Natural killer cell (primary cell): ENCODE data around the gene RNH1. TPM values are rescaled to one million over a fixed set of nuclear protein-coding genes. Genes with fewer than 3 reads are reported as not detected.

Source experiments
- ATAC-seq, 3 donors: fragments of 150-1000 bp in 2 of 3; fragments of 200-7000 bp in 1 of 3; cut with Tn5 transposase; 1 replicate in 1 of 3; 2 replicates in 2 of 3; pipeline ENCODE4 v1.10.0; 2021; ENCODE audit warnings: mild to moderate bottlenecking in 2 of 3, moderate library complexity in 2 of 3
- DNase-seq, 2 donors: peaks; one replicate each; pipeline versions ENCODE4 v3.0.0 to v3.0.0-alpha.2; 2013 to 2021; ENCODE audit warnings: mixed read lengths in 1 of 2
- H3K27ac ChIP-seq: one replicate; pipeline ENCODE4 v1.5.1; 2013; ENCODE audit warnings: mild to moderate bottlenecking, low read length
- H3K27me3 ChIP-seq: one replicate; pipeline ENCODE4 v1.6.1; 2013; ENCODE audit warnings: low read length; ENCODE audit not compliant: control insufficient read depth, insufficient read depth
- H3K36me3 ChIP-seq: one replicate; pipeline ENCODE4 v1.6.1; 2013; ENCODE audit warnings: low read length; ENCODE audit not compliant: control insufficient read depth, insufficient read depth
- H3K4me1 ChIP-seq: one replicate; pipeline ENCODE4 v1.6.1; 2013; ENCODE audit warnings: low read length; ENCODE audit not compliant: control insufficient read depth, insufficient read depth
- H3K4me3 ChIP-seq: one replicate; pipeline ENCODE4 v1.5.1; 2013; ENCODE audit warnings: low read length
- H3K9me3 ChIP-seq: one replicate; pipeline ENCODE4 v1.6.1; 2013; ENCODE audit warnings: low read length; ENCODE audit not compliant: control insufficient read depth, insufficient read depth
- H3K27ac Mint-ChIP-seq, 2 donors: one replicate each; pipeline ENCODE4 v1.8.0; 2022; ENCODE audit warnings: mild to moderate bottlenecking in 2 of 2, mixed read lengths in 2 of 2, moderate library complexity in 1 of 2
- H3K27me3 Mint-ChIP-seq, 2 donors: one replicate each; pipeline ENCODE4 v1.8.0; 2022; ENCODE audit warnings: low read depth in 2 of 2, mixed read lengths in 2 of 2
- H3K36me3 Mint-ChIP-seq: one replicate; pipeline ENCODE4 v1.8.0; 2022; ENCODE audit warnings: mixed read lengths
- H3K4me1 Mint-ChIP-seq, 2 donors: one replicate each; pipeline ENCODE4 v1.8.0; 2022; ENCODE audit warnings: mixed read lengths in 2 of 2
- H3K4me3 Mint-ChIP-seq: one replicate; pipeline ENCODE4 v1.8.0; 2022; ENCODE audit warnings: mild to moderate bottlenecking, moderate library complexity, mixed read lengths
- H3K9me3 Mint-ChIP-seq, 2 donors: one replicate each; pipeline ENCODE4 v1.8.0; 2022; ENCODE audit warnings: mixed read lengths in 2 of 2
- CTCF ChIP-seq: fragments of 200-600 bp; IDR thresholded peaks from one replicate; pipeline ENCODE4 v1.8.0; 2022; ENCODE audit warnings: antibody characterized with exemption
- WGBS: methylation state at CpG from one replicate; pipeline ENCODE4 v1.1.7; 2013; ENCODE audit warnings: missing lambda C conversion rate; ENCODE audit not compliant: insufficient coverage; 5-methylcytosine and 5-hydroxymethylcytosine counted together
- intact Hi-C: fragments of 100-400 bp; cut with micrococcal nuclease; formaldehyde crosslinking; loops from one replicate; pipeline ENCODE4 v1.14.2; 2022
- total RNA-seq, 4 donors: library from RNA; stranded (reverse); fragments of 120-200 nt in 1 of 4; gene quantifications; one replicate each; pipeline versions ENCODE4 v1.2.3 to v1.2.4, GENCODE V29; 2013 to 2022

The RNH1 gene
- total RNA-seq, 3 donors from 2014 or later (not counting 1 experiment from before 2014, with no cell fraction given): 113 to 120 (median 118) TPM

GRCh38 chr11:531919-532526, 25.0 kb upstream of the RNH1 start:
- H3K4me1 ChIP-seq: peaks cover 21% of the 10 kb centered on the region
- H3K27ac ChIP-seq: no peak overlapping the region
- H3K36me3 Mint-ChIP-seq: no peaks in the 10 kb centered on the region
- TF ChIP-seq CTCF: no peak
- ATAC-seq (no peak), DNase-seq (no peak)
- WGBS: 92% methylated on average over 18 of the region's 18 CpGs
- peaks cover 0 to 13% of the 10 kb centered on the region in 2 donors for H3K4me1 Mint-ChIP-seq
- H3K27me3 Mint-ChIP-seq: no peaks in the 10 kb centered on the region
- no peaks in the 10 kb centered on the region for H3K9me3 Mint-ChIP-seq
- peaks cover 11% of the 10 kb centered on the region for H3K36me3 ChIP-seq
- H3K27me3 ChIP-seq: no peaks in the 10 kb centered on the region
- H3K4me3 ChIP-seq: no peak overlapping the region
- intact Hi-C loops: no loop called here
- H3K4me3 Mint-ChIP-seq: peak overlapping the region; percentile 53
- no peaks in the 10 kb centered on the region for H3K9me3 ChIP-seq
- no peak overlapping the region for H3K27ac Mint-ChIP-seq

- no peak overlapping the region for H3K27ac ChIP-seq
- 96% methylated on average over 22 of the region's 28 CpGs for WGBS
- Mint-ChIP-seq H3K27me3 (no peaks in the 10 kb centered on the region), H3K27ac (no peak overlapping the region), H3K4me1 (peaks cover 0 to 10% of the 10 kb centered on the region in 2 donors), H3K36me3 (no peaks in the 10 kb centered on the region), H3K4me3 (no peak overlapping the region), H3K9me3 (no peaks in the 10 kb centered on the region)
- H3K36me3 ChIP-seq: peaks cover 11% of the 10 kb centered on the region
- no peak for TF ChIP-seq CTCF
- no peak for DNase-seq
- H3K27me3 ChIP-seq: no peaks in the 10 kb centered on the region
- intact Hi-C loops: no loop called here
- H3K4me1 ChIP-seq: peaks cover 13% of the 10 kb centered on the region
- no peak for ATAC-seq
- H3K9me3 ChIP-seq: no peaks in the 10 kb centered on the region
- H3K4me3 ChIP-seq: no peak overlapping the region
Measured at GRCh38 chr11:530960-531831, 24.2 kb upstream of the RNH1 start.

GRCh38 chr11:529728-530411, 22.8 kb upstream of the RNH1 start:
- no peak overlapping the region for H3K27ac ChIP-seq
- no peak overlapping the region for H3K4me3 Mint-ChIP-seq
- no peaks in the 10 kb centered on the region for H3K9me3 ChIP-seq
- no peak overlapping the region for H3K4me3 ChIP-seq
- 92% methylated on average over 18 of the region's 18 CpGs for WGBS
- H3K27me3 Mint-ChIP-seq: no peaks in the 10 kb centered on the region
- intact Hi-C loops: no loop called here
- DNase-seq (no peak), ATAC-seq (no peak)
- no peak overlapping the region for H3K27ac Mint-ChIP-seq
- H3K36me3 ChIP-seq: peaks cover 11% of the 10 kb centered on the region
- no peaks in the 10 kb centered on the region for H3K9me3 Mint-ChIP-seq
- H3K4me1 Mint-ChIP-seq: peaks cover 0 to 7% of the 10 kb centered on the region in 2 donors
- H3K4me1 ChIP-seq: peaks cover 10% of the 10 kb centered on the region
- no peaks in the 10 kb centered on the region for H3K27me3 ChIP-seq
- no peaks in the 10 kb centered on the region for H3K36me3 Mint-ChIP-seq
- TF ChIP-seq CTCF: no peak
